Sigmoid colon (tissue), 7 donors: ENCODE results near the gene RPS5. TPM values are rescaled to one million over a fixed set of nuclear protein-coding genes. Genes with fewer than 3 reads are reported as not detected.

Experiments used
- DNase-seq: peaks from one replicate; pipeline ENCODE4 v3.0.0-alpha.2; 2019
- H3K27ac ChIP-seq, 4 donors: fragments of 200-600 bp; sonication (generic); one replicate each; pipeline ENCODE4 v1.5.1; 2016 to 2019; ENCODE audit warnings: mild to moderate bottlenecking in 1 of 4
- H3K27me3 ChIP-seq, 3 donors: fragments of 200-600 bp; sonication (generic); one replicate each; pipeline ENCODE4 v1.5.1; 2019; ENCODE audit warnings: mild to moderate bottlenecking in 1 of 3
- H3K36me3 ChIP-seq, 4 donors: fragments of 200-600 bp; sonication (generic); one replicate each; pipeline ENCODE4 v1.5.1; 2016 to 2019
- H3K4me1 ChIP-seq, 4 donors: fragments of 200-600 bp; sonication (generic); one replicate each; pipeline ENCODE4 v1.5.1; 2017 to 2019
- H3K4me3 ChIP-seq, 4 donors: fragments of 200-600 bp; sonication (generic); one replicate each; pipeline ENCODE4 v1.5.1; 2017 to 2019; ENCODE audit warnings: mild to moderate bottlenecking in 2 of 4, moderate library complexity in 1 of 4
- H3K9me3 ChIP-seq, 4 donors: fragments of 200-600 bp in 3 of 4; sonication (generic) in 3 of 4; one replicate each; pipeline versions ENCODE4 v1.5.1 to v1.6.1; 2013 to 2019
- CTCF ChIP-seq, 4 experiments: fragments of 450-650 bp in 3 of 4; fragments of 200-600 bp in 1 of 4; IDR thresholded peaks; one replicate each; pipeline ENCODE4 v1.5.1; 2016 to 2019; ENCODE audit warnings: antibody characterized with exemption in 4 of 4, mild to moderate bottlenecking in 3 of 4, moderate library complexity in 2 of 4
- EP300 ChIP-seq, 4 donors: sonication (generic); formaldehyde crosslinking; IDR thresholded peaks; one replicate each; pipeline ENCODE4 v1.6.1; 2017; ENCODE audit warnings: antibody characterized with exemption in 4 of 4
- POLR2A ChIP-seq, 2 donors: fragments of 450-650 bp; IDR thresholded peaks; one replicate each; pipeline ENCODE4 v1.6.1; 2016; ENCODE audit warnings: antibody characterized with exemption in 2 of 2, mild to moderate bottlenecking in 2 of 2, moderate library complexity in 2 of 2
- POLR2AphosphoS5 ChIP-seq, 4 donors: sonication (generic); formaldehyde crosslinking; IDR thresholded peaks; one replicate each; pipeline ENCODE4 v1.6.1; 2017; ENCODE audit warnings: antibody characterized with exemption in 4 of 4
- WGBS, 2 donors: extraction: QIAGEN DNeasy Blood & Tissue Kit; methylation state at CpG; one replicate each; pipeline ENCODE4 v1.1.7; 2013; 5-methylcytosine and 5-hydroxymethylcytosine counted together
- intact Hi-C: fragments of 100-400 bp; cut with DNase I; formaldehyde crosslinking; loops from one replicate; pipeline ENCODE4 v1.15.1; 2023
- polyA plus RNA-seq, 3 donors: library from polyadenylated mRNA; stranded (reverse); fragments of 200-250 nt; gene quantifications; one replicate each; pipeline ENCODE4 v1.2.3, GENCODE V29; 2013
- total RNA-seq, 4 donors: library from RNA; depleted of rRNA; stranded (reverse); fragments of >200 nt; gene quantifications; one replicate each; pipeline ENCODE4 v1.1.0, GENCODE V29; 2016
- donor health status: healthy with polysubstance abuse.
- donor health status: Bipolar disorder and iron deficiency.
- donor health status: healthy.

The RPS5 gene
- total and polyA plus RNA-seq, 7 donors = 1,097 to 2,581 (median 1,974) TPM

- Histone ChIP-seq H3K27me3 (peaks cover 17 to 48% (median 46%) of the 10 kb centered on the region in 3 donors), H3K27ac (no peak overlapping the region), H3K4me1 (peaks cover 0 to 26% (median 13%) of the 10 kb centered on the region in 4 donors), H3K36me3 (no peaks in the 10 kb centered on the region), H3K9me3 (no peaks in the 10 kb centered on the region), H3K4me3 (no peak overlapping the region)
- intact Hi-C loops = no loop called here
- TF ChIP-seq POLR2AphosphoS5 (IDR thresholded peaks at IDR 0.05) (no peak), POLR2A (IDR thresholded peaks at IDR 0.05) (no peak)
- DNase-seq = no peak
- 74 to 86% methylated on average over 19 of the region's 19 CpGs for WGBS, 2 donors
Measured at GRCh38 chr19:58357481-58358145, 29.5 kb upstream of the RPS5 start.

GRCh38 chr19:58361900-58362271 lies 25.2 kb upstream of the RPS5 start:
- 5 to 11% methylated on average over 28 of the region's 28 CpGs for WGBS, 2 donors
- no peaks in the 10 kb centered on the region for H3K9me3 ChIP-seq

GRCh38 chr19:58362272-58362994 lies 24.6 kb upstream of the RPS5 start, which contains the start of gene ZNF497:
ZNF497 (minus strand) TSS chr19:58362751; CDS start chr19:58357635, 5,116 bp downstream.
- intact Hi-C loops = loop anchor here (1.0 to 2.0 kb wide), 4 partner anchors 18 to 78 kb away; partner anchors contain the start of genes ZNF132 and ZNF837
- 0% methylated on average over 74 of the region's 74 CpGs for WGBS, 2 donors
- TF ChIP-seq POLR2A (IDR thresholded peaks at IDR 0.05) (peak; percentile 52 to 68), CTCF (IDR thresholded peaks at IDR 0.05) (peak in 1 of 4 experiments; percentile 8), POLR2AphosphoS5 (IDR thresholded peaks at IDR 0.05) (peak; percentile 60 to 91 (median 80)), EP300 (IDR thresholded peaks at IDR 0.05) (peak in 1 of 4 donors; percentile 41)
- Histone ChIP-seq H3K27ac (peak within 1 kb of the TSS; percentile 87 to 96 (median 93)), H3K4me3 (peak within 1 kb of the TSS; percentile 69 to 78 (median 72)), H3K9me3 (no peaks in the 10 kb centered on the region), H3K36me3 (no peaks in the 10 kb centered on the region), H3K27me3 (peaks cover 0 to 10% (median 9%) of the 10 kb centered on the region in 3 donors), H3K4me1 (peaks cover 0 to 9% (median 3%) of the 10 kb centered on the region in 4 donors)
- peak; percentile 98 for DNase-seq

More at GRCh38 chr19:58361900-58362271, 25.2 kb upstream of the RPS5 start:
- Histone ChIP-seq H3K36me3 (no peaks in the 10 kb centered on the region), H3K27ac (peak overlapping the region; percentile 87 to 96 (median 93)), H3K27me3 (peaks cover under 1 to 10% (median 9%) of the 10 kb centered on the region in 3 donors), H3K4me1 (peaks cover 0 to 13% (median 3%) of the 10 kb centered on the region in 4 donors), H3K4me3 (peak overlapping the region; percentile 69 to 78 (median 72))
- TF ChIP-seq POLR2AphosphoS5 (IDR thresholded peaks at IDR 0.05) = no peak
- no peak for TF ChIP-seq CTCF (IDR thresholded peaks at IDR 0.05)
- TF ChIP-seq EP300 (IDR thresholded peaks at IDR 0.05) = no peak
- no peak for TF ChIP-seq POLR2A (IDR thresholded peaks at IDR 0.05)
- no peak for DNase-seq
- intact Hi-C loops = loop anchor here (1.0 to 2.0 kb wide), 4 partner anchors 19 to 79 kb away; partner anchors contain the start of genes ZNF132 and ZNF837

GRCh38 chr19:58364146-58364545 lies 22.9 kb upstream of the RPS5 start:
- intact Hi-C loops = no loop called here
- no peak overlapping the region for H3K27ac ChIP-seq
- peaks cover 0 to 9% (median 3%) of the 10 kb centered on the region in 4 donors for H3K4me1 ChIP-seq
- H3K27me3 ChIP-seq = peaks cover 0 to 18% (median 13%) of the 10 kb centered on the region in 3 donors
- no peaks in the 10 kb centered on the region for H3K36me3 ChIP-seq
- TF ChIP-seq POLR2AphosphoS5 (IDR thresholded peaks at IDR 0.05) (no peak), CTCF (IDR thresholded peaks at IDR 0.05) (no peak), POLR2A (IDR thresholded peaks at IDR 0.05) (no peak)
- DNase-seq = no peak
- no peak overlapping the region for H3K4me3 ChIP-seq
- WGBS, 2 donors = 51 to 87% methylated on average over 5 of the region's 5 CpGs
- no peaks in the 10 kb centered on the region for H3K9me3 ChIP-seq
